NCI-H1417 treated with DMSO at 0.1 percent for 48 hours (cell line): ENCODE measurements around the gene C11orf24.
"Not testable (repeated sequence)": the region's sequence is repeated elsewhere in the genome, so short reads cannot be mapped to it uniquely, and the experiment has no call there.

Experiments used
- DNase-seq: peaks from one replicate; lab custom pipeline; 2025; lab: John Stamatoyannopoulos, UW

The C11orf24 gene

DNA sequence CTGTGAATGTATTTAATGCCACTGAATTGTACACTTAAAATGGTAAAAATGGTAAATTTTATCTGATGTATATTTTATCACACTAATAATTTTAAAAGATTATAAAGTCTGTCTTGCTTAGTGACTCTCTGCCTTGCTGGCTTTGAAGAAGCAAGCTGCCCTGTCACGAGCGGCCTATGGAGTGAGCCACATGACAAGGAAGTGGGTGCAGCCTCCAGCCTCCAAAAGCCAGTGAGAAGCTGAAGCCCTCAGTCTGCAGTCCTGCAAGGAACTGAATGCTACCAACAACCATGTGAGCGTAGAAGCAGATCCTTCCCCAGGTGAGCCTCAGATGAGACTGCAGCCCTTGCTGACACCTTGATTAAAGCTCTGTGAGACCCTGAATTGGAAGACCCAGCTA lies 20.0 kb downstream of the C11orf24 start:
- DNase-seq, result no peak

GRCh38 chr11:68244912-68245311 lies 26.9 kb downstream of the C11orf24 start:
- not testable (repeated sequence) for DNase-seq

DNA sequence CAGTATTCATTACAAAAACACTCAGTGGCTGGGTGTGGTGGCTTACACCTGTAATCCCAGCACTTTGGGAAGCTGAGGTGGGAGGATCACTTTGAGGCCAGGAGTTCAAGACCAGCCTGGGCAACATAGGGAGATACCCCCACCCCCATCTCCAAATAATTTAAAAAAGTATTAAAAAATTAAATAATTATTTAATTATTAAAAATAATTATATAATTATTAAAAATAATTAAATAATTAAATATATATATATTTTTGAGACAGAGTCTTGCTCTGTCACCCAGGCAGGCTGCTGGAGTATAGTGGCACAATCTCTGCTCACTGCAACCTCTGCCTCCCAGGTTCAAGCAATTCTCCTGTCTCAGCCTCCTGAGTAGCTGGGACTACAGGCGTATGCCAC lies 27.9 kb downstream of the C11orf24 start:
- DNase-seq, result not testable (repeated sequence)

- DNase-seq, result no peak
Observed at GRCh38 chr11:68242616-68243015, 29.2 kb downstream of the C11orf24 start.

GRCh38 chr11:68231621-68232020 lies 40.2 kb downstream of the C11orf24 start:
- no peak for DNase-seq

GRCh38 chr11:68229601-68230000 lies 42.2 kb downstream of the C11orf24 start:
- no peak for DNase-seq

GRCh38 chr11:68226421-68226820 lies 45.4 kb downstream of the C11orf24 start:
- DNase-seq, result no peak

DNA sequence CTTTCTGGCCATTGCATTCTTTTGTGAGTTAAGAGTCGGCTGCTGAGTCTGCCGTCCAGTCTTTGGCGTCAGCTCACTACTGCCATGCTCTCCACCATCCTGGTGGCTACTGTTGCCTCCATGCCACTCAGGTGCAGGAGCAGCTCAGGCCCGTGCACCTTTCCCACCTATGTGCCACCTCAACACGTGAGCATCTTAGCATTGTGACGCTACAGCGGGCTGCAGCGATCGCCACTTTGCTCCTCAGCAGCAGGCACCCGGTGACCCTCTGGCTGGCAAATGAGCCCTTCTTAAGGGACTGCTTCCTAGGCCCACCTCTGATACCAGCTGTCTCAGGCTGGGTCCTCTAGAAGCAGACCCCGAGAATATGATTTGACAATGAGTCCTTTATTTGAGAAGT lies 47.2 kb downstream of the C11orf24 start:
- no peak for DNase-seq

DNA sequence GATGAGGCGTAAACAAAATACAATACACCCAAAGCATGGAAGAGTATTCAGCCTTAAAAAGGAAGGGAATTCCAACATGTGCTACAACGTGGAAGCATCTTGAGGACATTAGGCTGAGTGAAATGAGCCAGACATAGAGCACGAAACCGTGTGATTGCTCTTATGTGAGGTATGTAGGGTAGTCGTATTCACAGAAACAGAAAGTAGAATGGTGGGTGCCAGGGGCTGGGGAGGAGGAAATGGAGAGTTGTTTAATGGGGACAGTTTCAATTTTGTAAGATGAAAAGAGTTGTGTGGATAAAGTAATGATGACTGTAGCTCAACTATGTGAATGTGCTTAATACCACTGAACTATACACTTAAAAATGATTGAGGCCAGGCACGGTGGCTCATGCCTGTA lies 48.5 kb downstream of the C11orf24 start:
- DNase-seq, result no peak

GRCh38 chr11:68221406-68221805 lies 50.4 kb downstream of the C11orf24 start:
- DNase-seq, result no peak

DNA sequence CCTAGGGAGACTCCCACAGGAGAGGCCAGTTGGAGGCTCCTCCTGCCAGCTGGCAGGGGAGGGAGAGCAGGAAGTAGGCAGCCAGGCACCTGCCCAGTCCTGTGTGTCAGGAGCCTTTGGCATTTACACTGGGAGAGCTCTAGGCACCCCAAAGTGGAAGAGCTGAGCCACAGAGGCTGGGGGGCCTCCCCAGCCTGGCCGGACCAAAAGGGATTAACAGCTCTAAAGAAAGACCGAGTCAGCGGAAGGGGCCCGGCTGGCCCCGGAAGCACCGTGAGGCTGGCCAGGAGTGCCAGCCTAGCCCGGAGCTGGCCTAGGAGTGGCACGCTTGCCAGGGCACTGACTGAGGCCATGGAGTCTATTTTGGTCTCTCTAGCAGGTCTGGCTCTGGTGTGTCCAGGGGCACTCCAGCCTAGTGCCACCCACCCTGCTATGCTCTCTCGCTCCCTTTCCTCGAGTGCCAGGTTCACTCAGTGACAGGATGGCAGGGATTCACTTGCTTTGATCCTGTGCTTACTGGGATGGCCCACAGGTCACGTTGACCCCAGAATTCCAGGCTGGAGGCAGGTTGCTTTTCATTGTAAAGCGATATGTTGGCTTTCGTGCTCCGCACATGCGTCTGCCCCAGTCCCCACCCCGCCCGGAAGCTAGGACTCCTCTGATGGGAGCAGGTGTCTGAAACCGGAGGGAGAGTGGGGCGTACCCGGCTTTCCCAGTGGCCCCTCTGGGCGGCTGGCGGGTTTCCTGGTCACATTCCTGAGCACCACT lies 55.4 kb downstream of the C11orf24 start:
- no peak for DNase-seq

DNA sequence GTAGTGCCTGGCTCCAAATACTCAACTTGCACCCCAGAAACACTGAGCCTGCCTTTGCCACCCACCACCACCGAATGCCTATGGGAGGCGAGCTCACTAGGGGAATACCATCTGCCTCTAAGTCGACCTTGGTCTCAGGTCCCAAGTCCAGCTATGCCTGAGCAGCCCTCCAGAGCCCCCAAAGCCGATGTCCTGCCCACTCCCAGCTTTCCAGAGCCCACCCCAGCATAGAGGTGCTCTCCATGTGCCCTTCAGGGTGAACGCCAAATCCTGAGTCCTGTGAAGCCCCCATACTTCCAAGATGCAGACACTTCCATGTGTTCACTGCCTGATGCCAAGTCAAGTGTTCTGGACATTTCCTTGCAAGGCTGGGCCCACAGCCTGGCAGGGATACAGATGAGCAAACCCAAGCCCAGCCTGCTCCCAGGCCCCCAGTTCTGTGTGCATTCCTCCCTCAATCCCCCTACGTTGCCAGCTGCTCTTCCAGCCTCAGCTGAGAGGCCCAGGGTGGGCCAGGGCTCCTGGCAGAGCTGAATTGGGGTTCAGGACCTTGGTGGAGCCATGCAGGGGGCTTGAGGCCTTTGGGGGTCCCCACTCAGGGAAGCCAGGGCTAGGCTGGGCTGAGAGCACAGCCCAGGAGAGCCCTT lies 56.1 kb downstream of the C11orf24 start:
- no peak for DNase-seq

GRCh38 chr11:68215087-68215445 lies 56.7 kb downstream of the C11orf24 start:
- DNase-seq, result no peak

GRCh38 chr11:68214173-68215086 lies 57.3 kb downstream of the C11orf24 start:
- DNase-seq, result no peak

DNA sequence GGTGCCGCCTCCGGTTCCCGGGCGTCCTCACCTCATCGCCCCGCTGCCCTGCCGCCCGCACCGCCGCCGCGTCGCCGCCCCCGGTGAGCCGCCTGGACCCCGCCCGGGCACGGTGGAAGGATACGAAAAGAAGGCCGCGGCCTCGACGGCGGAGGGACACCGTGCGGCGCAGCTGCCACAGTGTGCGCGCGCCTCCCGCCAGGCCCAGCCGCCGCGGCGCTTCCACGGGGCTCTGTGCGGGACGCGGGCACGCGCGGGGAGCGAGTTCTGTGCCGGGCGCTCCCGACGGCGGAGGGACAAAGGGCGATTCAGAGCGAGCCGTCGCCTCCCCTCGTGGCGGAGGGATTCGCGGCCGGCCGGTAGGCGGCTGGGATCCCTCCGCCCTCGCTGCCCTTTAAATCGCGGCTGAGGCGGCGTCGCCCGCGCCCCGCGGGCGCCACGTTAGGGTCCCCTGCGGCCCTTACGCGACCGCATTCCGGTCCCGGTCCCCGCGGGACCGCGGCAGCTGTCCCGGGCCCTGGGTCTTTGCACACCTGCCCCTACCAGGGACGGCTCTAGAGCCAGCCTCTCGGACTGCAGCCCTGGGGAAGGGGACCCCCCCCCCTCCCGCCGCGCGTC lies 58.1 kb downstream of the C11orf24 start:
- peak; percentile 26 for DNase-seq

- DNase-seq, result no peak
Observed at GRCh38 chr11:68213135-68213515, 58.6 kb downstream of the C11orf24 start, which contains the start of gene KMT5B. TSS of gene KMT5B (minus strand) at chr11:68213296. CDS start at chr11:68190076, 23,220 bp downstream.

DNA sequence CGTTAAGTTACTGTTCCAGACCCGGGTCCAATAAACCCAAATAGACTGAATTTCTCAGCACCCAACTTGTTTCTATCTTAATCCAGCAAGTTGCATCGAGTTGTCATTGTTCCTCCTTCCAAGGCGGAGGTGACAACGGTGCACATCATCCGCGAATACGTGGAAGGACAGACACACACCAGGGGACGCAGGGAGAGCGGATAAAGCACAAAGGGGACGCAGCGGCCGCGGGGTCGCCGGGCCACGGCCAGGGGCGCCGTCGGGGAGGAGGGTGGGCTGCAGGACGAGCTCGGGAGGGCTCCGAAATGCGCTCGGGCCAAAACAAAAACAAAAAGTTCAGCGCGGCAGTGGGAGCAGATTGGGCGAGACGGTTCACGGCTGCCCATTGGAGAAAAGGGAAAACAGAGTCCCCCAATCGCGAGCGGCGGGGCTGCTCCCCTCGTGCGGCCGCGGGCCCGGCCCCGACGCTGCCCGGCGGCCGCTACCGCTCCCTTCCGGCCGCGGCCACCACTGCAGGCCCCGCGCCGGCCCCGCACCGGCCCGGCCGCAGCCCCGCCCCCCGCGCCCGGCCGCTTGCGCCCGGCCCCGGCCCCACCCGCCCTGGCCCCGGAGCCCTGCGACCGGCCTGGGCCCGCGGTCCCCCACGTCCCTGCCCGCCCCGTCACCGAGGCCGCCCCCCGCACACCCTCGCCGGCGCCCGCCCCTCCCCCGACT lies 59.2 kb downstream of the C11orf24 start:
- no peak for DNase-seq

DNA sequence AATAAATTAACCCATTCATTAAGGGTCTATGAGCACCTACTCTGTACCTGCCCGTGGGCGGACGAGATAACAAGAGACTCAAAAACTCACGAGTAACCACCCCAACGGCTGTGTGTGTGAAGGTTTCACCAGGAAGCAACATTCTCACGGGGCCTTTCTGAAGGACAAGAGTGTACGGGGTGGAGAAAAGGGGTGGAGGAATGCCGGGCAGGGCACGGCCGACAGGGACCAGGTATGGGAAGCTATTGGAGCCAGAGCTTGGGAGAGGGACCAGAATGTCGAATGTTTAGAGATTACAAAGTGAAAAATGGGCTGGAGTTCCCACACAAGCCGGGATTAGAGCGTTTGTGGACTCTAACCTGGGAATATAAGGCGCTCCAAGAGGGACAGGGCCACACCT lies 60.2 kb downstream of the C11orf24 start:
- no peak for DNase-seq
